ENCODE data around the gene NAV2.

NAV2 gene

GRCh38 chr11:19843079-19843478 lies 130.4 kb downstream of the NAV2 start:
- no peak for DNase-seq

- no peak for DNase-seq
These were observed 131.4 kb downstream of the NAV2 start for GRCh38 chr11:19844012-19844411.

DNA sequence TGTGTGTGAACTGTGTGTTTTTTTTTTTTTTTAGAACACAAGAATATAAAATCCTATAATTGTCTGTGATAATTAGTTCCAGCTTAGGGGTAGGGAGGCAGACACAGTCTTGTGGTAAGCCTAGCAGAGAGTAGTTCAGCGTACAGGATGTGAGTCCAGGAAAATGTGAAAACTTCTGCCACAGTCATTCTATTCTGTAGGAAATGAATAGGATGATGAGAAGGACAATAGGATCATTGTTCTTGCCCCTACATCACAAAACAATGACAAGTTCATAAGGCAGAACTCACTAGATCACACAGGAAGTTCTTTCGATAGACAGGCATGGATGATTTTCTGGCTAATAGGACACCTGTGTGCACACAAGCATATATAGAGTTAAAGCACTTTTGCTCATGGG lies 132.2 kb downstream of the NAV2 start:
- no peak for DNase-seq

DNA sequence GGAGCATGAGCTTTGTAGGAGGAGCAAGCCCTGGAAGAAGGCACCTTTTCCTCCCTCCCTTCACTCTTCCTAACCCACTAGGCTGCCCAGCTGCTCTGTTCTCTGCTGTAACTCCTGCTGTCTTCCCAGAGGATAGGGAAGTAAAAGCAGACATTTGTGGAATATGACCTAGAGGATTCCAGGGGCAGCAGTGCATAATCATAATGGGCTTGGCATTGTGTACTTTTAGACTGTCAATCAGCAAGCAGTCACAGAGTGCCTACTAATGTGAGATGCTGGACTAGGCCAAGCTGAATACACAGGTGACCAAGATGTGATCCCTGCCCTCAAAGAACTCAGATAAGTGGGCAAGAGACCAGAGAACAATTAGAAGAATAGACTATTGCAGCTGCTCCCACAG lies 133.0 kb downstream of the NAV2 start:
- no peak for DNase-seq

DNA sequence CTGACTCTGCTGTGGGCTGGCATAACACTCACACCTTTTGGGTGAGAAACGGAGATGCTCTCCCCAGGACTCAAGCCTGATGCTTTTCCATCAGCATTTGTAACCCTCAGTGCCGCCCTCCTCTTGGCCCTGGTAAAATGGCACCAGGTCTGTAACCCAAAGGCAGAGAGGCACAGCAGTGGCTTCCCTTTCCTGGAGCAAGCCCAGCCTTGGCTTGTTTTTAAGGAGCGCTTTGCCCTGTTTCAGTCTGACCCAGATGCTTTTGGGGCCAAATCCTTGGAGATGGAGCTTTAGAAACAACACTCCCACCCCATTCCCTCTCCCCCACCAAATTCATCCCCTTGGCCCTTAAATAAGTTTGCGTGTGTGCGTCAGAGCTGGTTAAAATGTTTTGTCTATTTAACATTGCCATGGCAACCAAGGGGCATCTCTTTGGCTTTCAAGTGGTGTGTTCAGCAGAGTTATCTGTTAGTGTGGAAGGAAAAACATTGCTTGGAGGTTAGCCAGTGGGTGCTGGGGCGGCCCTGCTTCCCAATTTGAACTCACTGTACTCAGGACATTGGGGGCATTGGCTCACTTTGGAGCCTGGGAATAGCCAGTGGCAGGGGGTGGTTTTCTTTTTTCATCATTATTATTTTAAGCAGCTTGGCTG lies 134.1 kb downstream of the NAV2 start:
- DNase-seq, result no peak

DNA sequence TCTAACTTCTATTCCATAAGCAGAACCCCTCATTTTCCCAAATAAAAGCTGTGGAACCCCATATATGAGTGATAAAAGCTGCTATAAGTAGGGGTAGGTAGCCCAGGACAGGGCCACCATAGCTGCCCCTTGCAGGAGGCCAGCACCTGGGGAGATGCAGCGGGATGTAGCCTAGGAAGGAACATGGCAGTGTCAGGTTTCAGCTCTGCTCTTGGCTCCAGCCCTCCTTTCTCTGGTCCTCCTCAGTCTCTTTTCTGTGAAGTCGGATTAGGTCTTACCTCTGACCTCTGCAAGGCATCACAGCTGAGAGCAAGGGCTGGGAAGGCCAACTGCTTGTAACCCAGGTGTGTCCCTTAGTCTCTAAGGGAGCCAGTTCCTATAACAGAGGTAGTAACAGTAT lies 135.6 kb downstream of the NAV2 start:
- DNase-seq, result no peak

GRCh38 chr11:19849107-19849789 lies 136.6 kb downstream of the NAV2 start:
- DNase-seq, result no peak

DNA sequence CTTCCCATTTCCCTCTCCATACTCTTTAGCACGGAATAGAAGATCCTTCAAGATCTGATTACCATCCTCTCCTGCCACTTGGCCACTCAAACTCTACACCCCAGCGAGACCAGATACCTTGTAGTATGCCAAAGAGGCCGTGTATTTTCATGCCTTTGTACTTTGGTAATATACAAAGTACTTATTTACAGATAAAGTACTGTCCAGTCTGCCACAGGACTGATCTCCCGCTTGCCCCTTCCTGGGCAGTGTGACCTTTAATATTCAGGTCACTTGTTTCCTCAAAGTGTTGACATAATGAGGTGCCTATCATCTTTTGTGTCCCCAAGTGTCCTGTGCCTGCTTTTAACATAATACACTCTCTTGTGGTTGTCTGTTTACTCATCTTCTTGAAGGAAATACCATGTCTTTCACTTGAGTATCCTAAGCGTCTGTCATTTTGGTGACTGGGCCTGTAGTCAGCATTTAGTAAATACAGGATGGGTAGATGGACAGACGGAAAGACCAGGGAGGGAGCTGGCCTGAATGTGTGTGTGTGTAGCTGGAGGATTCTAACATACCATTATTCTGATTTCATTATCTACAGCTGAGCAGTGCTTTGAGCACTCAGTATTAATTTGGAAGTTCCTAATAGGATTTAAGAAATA lies 137.4 kb downstream of the NAV2 start:
- DNase-seq, result no peak

- DNase-seq, result no peak
These were observed 139.7 kb downstream of the NAV2 start for GRCh38 chr11:19852288-19852687.

DNA sequence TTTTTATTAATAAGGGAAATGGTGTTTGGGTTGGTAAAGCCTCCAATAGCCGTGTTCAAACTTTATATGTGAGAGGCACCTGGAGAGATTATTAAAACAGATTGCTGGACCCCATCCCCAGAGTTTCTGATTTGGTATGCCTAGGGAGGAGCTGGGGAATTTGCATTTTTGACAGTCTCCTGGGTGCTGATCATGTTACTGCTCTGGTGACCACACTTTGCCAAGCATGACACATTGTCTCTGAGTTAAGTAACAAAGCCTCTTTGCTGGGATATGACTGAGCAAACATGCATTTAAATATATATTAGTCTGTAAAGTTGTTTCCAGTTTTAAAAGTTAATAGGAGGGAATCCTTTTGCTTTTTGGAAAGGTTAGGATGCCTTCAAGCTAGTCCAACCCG lies 140.4 kb downstream of the NAV2 start:
- DNase-seq, result no peak

DNA sequence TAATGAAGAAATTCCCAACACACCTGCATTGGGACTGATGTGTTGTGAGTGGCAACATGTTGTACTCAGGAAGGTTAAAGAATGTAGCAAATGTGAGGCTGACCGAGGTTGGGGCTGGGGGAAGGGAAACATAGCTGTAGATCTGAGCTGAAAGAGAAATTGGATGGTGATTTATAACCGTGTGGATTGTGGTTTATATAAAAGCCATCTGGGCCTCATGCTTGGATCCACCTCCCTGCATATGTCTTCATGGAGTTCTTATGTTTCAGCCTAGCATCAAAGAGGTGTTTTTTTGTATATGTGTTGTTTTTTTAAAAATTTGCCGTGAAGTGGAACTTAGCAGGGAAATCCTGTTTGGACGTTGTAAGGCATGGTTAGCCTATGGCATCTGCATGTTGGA lies 141.3 kb downstream of the NAV2 start:
- no peak for DNase-seq

DNA sequence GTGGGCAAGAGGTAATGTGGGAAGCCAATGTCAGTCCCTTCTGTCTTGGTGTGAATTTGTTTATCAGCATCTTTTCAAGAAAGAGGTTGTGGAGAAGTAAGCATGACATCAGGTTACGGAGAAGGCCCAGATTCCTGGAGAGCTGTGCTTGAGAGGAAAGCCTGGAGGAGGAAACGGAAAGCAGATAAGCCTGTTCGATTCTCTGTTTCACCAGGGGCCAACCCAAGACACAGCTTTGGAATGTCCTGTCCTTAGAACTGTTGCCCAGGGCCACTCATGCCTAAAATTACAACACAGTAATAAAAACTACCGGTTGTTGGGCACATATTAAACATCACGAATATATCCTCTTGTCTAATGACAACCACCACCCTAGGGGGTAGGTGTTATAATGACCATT lies 148.5 kb downstream of the NAV2 start:
- DNase-seq, result no peak

DNA sequence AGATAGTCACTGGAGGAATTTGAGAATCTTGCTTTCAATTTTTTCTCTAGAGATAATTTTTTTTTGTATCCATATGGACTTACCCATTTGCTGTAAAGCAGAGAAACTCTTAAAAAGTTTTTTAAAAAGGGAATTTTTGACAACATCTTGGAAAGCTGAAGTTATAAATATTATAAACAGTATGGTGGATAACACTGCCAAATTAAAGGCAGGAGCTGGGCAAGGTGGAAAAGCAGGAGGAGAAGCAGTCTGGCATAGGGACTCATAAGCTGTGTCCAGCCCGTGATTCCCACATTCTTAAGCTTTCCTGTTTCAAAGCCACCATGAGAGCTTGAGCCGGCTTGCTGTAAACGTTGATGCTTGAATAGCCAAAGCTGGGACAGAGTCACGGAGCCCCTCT lies 149.5 kb downstream of the NAV2 start:
- DNase-seq, result no peak

DNA sequence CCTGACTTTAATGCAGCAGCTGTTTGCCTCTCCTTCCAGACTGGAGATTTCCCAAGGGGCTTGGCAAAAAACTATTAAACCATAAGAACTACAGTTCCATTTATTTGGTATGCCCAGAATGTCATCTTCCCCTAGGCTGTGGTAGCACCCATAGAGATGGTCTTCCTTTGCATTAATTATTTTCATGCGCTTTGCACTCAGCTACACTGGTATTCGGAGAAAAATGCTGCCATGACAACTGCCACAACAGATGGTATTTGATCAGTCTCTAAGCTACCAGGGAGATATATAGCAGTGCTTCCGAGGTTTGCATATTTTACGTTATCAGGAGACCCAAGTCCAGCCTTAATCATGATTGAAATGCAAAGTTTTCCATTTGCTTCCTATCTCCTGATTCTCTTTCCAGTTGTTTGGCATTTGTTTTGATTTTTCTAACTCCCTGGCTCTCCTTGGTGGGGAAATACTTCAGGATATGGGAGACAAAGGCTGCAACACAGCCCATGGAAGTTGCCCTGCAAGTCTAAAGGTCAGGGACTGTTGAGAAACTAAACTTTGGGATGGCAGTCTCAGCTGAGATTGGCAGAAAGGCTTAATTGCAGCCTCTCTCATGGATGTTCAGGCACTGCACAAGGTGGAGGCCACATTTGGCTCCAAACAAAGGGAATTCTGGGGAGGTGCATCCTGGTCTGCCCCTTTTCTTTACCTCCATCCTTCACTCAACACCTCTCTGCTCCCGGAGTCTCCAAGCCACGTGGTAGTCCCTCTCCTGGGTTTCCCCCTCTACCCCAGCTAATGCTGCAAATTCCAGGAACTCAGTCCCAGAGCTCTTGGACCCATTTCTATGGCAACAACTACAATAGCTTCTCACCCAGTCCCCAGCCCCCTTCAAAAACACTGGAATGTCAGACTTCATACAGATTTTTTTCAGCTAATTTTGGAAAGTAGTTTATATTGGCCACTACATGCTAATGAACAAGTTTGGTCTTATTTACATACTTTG lies 151.8 kb downstream of the NAV2 start:
- DNase-seq, result no peak

GRCh38 chr11:19866037-19866436 lies 153.4 kb downstream of the NAV2 start:
- DNase-seq, result no peak

DNA sequence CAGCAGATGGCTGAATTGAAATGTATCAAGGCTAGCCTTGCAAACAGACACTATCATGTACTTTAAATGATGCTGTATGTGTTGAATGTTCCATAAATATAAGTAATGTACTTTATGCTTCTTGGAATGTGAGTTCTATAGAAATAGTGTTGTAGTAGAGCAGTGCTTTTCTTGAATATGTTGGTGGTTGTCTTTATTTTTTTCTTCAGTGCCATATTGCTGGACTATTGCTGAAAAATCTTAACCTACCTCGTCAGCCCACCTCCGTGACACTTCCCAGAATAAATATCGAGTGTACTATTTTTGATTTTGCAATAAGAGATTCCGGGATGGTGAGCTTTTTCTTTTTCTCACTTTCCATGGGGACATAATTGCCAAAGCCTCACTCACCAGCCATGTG lies 153.9 kb downstream of the NAV2 start:
- DNase-seq, result no peak

DNA sequence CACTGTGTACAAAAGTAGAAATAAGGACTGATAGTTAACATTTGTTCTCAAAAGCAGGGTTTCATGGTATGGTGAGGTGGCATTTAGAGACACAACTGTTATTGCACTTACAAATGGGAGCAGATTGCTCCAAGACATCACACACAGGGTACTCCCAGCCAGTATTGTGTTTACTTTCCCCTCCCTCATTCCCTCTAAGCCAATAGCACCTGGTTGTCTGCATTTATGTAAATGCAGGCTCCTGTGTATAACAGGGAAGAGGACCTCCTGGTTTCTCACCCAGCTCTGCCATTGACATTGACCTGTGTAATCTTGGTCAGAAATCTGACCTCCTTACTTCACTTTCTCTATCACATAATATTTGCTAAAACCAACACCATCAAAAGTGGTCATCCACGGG lies 154.4 kb downstream of the NAV2 start:
- DNase-seq, result no peak

DNA sequence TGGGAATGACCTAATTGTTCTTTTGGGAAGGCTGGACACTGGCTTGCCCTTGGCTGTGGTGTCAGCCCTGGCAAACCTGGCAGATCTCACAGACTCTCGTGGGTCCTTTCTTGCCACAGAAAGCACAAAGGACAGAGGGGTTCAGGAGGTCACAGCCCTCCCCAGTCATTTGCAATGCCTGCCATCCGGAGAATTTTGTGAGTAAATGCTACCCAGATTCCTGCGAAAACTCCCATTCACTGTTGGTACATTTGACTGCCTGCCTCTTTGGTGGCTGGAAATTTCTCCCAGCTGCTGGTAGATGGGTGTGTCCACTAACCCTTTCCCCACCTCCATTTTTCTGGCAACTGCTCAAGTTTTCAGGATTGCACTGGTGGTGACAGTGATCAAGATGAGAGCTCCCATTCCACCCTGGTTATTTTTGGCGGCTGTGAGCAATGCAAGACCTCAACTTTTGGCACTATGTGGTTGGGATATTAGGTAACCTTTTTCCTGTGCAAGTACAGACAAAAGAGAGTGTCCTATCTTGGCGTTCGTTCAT lies 155.7 kb downstream of the NAV2 start:
- no peak for DNase-seq

GRCh38 chr11:19868871-19869270 lies 156.2 kb downstream of the NAV2 start:
- DNase-seq, result no peak

GRCh38 chr11:19869466-19869865 lies 156.8 kb downstream of the NAV2 start:
- DNase-seq, result no peak

DNA sequence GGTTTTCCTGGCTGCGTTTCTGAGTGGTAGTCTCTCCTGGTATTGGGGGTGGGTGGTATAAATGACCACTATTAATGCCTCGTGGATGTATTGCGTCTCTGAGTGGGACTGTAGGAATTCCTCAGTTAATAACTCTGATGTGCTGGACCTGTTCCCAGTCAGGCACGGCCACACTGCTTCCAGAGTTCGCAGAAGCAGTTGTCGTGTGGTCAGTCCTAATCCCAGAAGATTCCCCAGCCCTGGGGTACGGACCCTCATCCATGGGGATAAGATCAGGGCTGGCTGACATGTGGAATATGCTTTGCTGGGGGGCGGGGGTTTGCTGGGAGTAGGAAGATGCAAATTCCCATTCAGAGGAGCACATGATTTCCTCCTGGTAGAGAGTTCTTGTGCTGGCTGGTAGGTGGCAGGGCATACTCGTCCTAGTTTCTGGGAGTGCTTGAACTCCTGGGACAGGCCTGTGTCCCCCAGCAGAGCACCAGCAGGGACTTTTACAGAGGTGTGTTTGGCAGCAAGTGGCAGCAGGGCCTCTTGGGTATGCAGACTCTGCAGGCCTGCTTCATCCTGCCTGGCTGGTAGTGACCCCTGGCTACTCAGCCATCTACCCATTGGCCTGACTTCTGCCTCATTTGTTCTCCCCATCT lies 157.4 kb downstream of the NAV2 start:
- DNase-seq, result no peak

DNA sequence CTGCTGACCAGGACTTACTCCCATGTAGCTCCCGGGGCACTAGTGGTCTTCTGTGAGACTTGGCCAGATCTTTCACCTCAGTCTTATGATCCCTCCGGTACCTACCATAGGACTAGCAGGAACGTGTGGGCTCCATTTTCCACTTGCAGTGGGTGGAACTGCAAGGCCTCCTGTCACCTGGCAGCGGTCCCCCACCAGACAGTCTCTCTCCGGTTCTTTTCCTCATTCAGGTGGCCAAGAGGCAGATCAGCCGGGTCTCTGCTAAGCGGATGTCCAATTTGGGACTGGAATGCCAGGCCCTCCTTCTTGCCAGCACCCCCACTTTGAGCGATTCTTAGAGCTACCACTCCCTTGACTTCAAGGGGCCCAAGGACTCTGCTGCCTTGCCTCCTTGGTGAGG lies 158.9 kb downstream of the NAV2 start:
- DNase-seq, result no peak
